GM19455 (cell line): ENCODE results near the gene DCLRE1B.

Source experiments
- ATAC-seq: cut with Tn5 transposase; IDR thresholded peaks from one replicate; pipeline ENCODE4 v1.9.1; 2021; ENCODE audit not compliant: unreplicated experiment

DCLRE1B gene

DNA sequence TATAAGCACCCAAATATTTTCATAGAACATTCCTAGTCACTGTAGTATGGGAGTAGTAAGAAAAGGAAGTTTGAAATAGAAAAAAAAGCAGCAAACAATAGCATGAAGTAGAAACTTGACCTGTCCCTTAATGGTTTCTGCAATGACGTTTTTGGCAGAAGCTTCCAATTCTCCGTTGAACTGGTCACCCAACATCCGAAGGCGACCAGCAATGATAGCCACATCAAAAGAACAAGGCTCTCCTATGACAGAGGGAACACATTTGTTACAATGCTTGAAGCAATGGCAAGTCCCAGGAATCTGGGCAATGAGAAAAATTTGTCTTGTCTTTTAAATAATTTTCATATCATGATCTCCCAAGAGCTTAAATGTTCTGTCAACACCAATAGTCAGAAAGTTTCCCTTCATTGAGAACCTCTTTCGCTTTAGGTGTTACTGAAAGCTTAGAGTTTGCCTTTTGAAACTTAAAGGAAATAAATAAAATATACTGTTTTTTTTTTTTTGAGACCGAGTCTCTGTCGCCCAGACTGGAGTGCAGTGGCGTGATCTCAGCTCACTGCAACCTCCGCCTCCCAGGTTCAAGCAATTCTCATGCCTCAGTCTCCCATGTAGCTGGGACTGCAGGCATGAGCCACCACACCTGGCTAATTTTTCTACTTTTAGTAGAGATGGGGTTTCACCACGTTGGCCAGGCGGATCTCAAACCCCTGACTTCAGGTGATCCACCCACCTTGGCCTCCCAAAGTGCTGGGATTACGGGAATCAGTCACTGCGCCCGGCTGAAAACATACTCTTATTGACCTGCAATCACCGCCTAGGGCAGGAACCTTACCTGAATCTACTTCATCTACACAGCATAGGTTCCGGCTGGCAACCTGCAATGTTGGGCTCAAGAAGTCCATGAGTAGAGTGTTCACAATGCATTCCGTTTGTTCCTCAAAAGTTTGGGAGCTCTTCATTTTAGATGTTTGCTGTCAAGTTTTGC is 18.4 kb upstream of the DCLRE1B start:
- no peak for ATAC-seq

DNA sequence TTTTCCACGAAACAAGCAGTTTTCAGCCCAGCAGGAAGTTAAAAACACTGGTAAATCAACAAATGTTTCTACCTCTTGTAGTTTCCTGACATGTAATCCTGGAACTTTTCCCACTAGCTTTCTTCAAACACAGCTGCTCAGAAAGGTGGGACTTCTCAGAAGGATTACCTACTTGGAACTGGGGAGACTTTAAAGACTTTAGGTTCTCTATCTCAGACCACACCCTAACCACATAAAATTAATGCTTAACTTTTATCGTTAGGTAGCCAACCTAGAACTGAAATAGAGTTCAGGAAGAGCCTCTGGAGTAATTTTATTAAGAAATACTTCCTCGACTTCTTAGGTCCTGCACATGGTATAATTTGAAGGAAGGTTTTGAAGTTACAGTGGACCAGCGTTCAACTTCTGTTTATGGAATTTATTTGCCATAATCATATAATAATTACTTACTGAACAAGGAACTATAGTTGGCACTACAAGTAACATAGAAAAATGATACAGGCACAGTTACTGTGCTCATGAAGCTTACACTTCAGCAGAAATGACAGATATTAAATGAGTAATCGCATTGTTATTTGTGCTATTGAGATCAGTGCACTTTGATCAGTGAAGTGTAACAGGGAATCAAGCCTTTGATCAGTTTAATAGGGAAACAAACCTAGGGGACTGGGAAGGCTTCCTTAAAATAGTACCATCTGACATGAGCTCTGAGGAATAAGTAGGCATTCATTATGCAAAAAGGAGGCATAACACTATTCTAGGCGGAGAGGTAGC is 17.5 kb upstream of the DCLRE1B start, which contains the start of gene BCL2L15:
TSS of gene BCL2L15 (minus strand) at position 180 of the 774 bp plus-strand sequence. CDS start 206 bp downstream, outside the sequence.
- ATAC-seq, result no peak

DNA sequence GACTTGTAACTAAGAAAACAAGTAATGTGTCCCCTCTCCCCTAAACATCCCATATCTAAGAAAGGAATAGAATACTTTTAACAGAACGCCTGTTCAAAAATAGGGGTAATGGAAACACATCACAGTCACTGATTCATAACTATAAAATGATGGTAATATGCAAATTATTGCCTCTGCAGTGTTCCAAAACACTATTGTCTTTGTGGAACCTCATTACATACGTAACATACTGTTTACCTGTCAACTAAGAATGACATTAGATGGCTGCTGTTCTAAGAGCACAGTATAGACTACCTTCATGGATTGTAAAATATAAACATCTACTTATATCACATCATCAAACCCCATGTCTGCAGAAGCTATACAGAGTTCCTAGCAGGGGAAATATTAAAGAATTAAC is 14.3 kb upstream of the DCLRE1B start:
- no peak for ATAC-seq

DNA sequence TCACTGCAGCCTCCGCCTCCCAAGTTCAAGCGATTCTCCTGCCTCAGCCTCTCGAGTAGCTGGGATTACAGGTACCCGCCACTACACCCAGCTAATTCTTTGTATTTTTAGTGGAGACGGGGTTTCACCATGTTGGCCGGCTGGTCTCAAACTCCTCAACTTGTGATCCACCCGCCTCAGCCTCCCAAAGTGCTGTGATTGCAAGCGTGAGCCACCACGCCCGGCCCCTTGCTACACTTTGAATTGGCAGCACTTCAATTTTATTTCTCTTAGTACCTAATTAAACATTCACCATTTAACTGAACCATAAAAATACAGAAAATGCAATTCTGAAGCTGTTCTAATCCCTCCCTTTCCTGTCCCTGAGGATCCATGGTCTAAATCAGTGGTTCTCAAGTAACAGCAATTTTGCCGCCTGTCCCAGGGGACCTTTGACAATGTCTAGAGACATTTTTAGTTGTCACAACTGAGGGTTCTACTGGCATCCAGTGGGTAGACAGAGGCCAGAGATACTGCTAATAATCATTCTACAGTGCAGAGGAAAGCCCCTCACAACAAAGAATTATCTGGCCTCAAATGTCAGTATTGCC is 13.4 kb upstream of the DCLRE1B start:
- no peak for ATAC-seq

DNA sequence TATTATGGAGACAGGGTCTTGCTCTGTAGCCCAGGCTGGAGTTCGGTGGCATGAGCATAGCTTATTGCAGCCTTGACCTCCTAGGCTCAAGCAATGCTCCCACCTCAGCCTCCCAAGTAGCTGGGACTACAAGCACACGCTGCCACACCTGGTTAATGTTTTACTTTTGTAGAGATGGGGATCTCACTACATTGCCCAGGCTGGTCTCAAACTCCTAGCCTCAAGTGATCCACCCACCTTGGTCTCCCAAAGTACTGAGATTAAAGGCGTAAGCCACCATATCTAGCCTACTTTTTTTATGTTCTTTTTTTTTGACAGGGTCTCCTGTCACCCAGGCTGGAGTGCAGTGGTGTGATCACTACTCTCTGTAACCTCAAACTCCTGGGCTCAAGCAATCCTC is 11.9 kb upstream of the DCLRE1B start:
- ATAC-seq, result no peak

DNA sequence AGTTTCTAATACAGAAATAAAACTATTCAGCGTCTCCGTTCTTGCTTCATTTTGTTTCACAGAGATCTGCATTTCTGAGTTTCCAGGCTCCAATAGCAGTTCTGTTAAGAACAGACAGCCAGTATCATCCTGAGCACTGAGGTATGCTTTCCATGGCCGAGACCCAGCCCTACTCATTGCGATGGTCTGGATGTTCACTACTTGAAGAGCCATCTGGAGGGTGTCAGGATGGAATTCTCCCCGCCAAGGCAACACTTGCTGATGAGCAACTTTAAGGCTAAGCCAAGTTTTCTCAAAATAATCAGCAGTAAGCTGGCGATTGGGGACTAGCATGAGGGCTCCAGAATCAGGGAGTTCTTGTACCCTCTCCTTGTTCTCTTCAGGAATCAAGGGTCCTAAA is 10.0 kb upstream of the DCLRE1B start:
- no peak for ATAC-seq

DNA sequence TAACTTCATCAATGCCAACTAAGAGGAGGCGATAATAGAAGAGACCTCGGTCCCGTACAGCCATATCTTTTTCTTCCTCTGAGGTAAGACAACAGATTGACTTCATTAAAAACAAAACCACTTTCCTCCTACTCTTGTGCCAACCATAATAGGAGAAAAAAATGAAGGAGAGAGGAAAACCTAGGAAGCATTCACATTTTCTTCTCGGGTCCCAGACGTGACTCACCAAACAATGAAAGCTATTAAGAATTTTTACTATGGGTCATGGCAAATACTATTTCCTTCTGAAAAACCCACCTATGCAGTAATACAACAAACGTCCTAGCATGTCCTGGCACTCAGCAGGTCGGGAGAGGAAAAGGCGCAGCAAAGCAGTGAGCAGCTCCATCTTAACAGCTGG is 9.2 kb upstream of the DCLRE1B start:
- no peak for ATAC-seq

DNA sequence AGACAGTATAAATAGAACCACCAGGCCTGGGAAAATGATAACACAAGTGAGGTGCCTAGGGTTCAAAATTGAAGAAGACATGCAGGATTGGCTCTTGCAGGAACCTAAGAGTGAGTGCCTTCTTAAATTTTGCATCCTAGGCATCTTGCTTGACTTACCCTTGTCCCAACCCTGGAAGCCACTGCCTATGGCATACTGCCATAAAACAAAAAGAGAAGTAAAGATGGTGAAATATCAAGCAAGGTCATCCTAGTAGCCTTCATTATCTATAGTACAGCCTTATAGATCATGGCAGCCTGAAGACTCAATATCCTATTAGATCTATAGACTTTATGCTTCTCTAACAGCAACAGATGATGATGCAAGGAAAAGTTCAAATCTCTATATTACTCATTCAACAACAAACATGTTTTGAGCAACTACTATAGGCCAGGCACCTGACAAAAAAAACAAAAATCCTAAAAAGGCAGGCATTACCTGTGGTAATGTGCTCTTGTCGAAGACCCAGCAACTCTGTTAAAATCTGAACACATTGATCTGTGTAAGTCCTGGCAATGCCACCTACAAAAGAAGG is 6.8 kb upstream of the DCLRE1B start:
- ATAC-seq, result no peak

DNA sequence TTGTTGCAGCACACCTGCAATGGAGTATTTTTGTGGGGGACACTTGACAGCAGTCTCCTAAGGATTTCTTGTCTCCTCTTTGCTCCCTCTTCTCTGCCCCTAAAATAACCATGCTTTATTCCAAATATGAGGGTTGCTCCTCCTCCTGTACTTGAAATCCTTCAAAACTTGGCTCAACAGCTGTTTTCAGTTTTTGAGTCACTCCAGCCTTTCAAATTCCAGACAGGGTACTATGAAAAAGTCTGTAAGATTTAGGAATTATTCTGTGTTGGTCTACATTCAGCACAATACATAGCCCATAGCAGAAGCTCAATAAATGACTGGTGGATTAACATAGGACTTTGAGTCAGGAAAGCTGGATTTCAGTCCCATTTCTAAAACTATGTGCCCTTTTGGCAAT is 6.0 kb upstream of the DCLRE1B start:
- no peak for ATAC-seq

DNA sequence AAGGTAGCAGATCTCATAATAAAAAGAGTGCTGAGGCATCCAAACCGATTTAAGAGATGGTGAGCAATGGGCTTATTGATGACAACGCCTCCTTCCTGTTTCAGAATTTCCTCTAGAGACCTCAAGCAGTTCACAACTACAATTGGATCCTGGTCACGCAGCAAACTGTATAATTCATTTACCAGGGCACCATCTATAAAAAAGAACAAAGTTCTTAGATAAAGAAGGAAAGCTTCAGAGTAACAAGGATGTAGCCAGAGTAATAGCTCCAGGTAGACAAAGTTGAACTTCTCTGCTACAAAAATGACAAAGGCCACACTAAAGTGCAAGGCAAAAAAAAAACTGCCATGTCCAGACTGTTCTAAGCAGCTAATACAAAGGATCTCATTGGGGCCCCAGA is 3.9 kb upstream of the DCLRE1B start:
- no peak for ATAC-seq

DNA sequence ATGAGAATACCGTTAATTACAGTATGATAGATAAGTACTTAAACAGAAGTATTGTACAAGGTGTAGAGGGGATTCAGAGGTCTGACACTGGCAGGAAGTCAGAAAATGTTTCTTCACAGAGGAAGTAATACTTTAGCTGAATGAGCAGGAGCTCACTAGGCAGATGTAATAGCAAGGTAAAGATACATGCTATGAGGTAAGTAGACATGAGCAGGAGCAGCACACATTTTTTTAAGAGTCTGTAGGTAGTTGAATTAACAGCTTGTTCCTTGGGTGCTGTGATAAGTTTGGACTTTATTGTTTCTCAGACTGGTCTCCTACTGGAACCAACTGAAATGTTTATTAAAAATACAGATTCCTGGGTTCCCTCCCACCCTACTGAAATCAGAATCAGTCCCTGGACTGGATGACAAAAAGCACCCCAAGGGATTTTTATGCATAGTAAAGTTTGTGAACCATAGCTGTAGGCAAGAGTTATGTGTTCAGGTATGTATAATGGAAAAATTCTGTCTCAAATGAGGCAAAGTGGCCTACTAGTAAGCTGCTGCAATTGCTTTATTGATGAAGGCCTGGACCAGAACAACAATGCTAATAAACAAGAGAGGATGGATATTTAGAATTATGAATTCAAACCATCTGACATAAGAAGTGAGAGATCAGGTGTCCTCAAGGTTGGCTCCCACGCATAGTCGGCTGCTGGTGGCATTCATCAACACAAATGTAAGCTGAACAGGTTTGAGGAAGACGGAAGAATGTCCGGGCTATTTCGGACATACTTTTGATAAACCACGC is 1.4 kb upstream of the DCLRE1B start:
- ATAC-seq, result no peak

DNA sequence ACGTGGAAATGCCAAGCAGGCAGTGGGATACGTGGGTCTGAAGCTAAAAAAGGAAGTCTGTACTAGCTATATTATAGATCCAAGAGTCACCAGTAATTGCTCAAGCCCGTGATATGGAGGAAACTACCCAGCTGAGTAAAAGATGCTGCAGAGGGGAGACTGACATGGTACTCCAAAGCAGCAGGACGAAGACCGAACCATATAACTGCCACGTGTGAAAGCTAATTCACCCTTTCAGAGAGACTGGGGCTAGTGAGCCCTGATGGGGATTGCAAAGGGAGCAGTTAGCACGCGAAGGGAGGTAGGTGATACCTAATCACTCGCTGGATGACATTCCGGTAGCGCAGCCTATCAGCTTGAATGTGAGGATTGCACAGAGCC is 843 bp upstream of the DCLRE1B start:
- ATAC-seq, result peak; percentile 35

DNA sequence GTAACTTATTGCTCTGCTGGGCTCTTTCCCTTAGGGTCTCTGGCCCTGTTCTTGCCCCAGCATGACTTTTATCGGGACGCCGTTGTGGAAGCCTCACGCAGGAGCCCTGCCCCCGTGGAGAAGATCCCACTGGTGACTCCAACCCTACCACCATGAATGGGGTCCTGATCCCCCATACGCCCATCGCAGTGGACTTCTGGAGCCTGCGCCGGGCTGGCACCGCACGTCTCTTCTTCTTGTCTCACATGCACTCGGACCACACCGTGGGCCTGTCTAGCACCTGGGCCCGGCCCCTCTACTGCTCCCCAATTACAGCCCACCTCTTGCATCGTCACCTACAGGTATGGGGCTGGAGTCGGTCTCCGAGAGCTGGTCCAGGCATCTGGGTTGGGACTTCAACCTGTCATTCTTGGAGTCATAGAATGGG is 322 bp downstream of the DCLRE1B start:
- peak; percentile 7 for ATAC-seq

DNA sequence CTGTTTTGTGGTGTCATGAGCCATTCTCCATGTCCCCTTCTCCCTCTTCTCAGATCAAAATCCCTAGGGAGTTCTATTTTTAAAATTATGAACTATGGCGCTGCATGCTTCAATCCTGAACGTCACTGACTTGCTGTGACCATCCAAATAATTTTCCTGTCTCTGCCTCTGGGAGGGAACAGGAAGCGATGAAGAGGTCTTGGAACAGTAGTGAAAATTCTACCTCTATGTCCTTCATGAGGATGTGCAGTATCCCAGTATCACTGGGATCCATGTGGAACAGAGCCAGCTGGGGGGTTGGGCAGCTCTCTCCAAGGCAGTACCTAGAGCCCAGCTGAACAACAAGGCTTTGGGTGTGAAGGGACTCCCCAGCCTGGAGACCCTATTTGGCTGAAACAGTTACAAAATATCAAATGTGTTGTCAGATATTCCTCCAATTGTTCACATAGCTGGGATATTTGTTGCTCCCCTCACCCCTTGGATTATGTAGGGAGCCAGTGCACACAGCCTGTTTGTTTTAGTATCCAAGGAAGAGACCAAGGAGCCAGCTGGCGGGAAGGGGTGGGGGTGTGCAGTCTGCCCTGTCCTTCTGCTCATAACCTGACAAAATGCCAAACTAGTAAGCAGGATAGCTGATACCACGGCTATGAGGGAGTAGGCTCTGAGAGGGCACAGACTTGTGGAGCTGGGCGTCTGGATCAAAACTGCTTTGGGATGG is 7.6 kb downstream of the DCLRE1B start:
- no peak for ATAC-seq

DNA sequence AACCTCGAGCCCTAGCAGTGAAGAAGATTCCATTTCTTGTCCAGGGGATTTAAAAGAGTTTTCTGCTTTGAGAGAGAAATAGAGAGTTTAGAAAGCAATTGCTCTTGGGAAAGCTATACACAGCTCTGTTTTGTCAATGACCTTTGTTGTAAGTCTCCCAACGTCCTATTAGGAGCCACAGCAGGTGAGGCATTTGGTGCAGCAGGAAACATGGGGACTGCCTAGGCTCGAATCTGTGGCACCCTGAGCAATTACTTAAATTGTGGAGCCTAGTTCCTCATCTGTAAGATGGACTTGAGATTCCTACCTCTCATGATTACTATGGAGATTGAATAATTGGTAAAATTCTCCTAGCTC is 8.2 kb downstream of the DCLRE1B start:
- ATAC-seq, result no peak

DNA sequence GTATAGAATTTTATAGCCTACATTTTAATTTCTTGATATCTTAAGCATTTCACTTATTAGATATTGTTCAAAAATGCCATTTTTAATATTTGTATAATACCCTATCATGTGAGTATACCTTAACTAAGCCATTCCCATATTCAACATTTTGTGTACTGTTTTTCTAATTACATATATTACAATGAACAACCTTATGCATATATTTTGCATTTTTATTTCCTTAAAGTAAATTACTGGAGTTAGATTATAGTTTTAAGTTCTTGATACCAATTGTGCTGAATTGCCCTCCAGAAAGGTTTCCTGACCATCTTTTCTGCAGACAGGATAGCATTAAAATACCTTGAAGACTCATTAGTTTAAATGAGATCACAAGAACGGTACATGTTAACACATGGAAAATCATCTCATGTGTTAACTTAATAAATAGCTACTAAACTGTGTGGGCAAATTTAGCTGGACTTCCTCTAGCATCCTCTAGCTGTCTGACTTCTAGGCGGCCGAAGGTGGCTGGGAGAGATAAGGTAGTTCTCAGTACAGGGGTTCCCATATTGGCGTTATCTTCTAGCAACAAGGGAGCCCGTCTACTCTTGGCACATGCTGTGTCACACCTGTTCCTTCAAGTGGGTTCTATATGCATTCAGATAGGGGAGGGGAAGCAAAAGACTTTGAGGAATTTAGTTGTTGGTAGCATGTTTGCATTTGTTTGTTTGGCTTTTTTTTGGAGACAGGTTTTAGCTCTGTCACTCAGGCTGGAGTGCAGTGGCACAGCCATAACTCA is 8.9 kb downstream of the DCLRE1B start:
- ATAC-seq, result no peak

DNA sequence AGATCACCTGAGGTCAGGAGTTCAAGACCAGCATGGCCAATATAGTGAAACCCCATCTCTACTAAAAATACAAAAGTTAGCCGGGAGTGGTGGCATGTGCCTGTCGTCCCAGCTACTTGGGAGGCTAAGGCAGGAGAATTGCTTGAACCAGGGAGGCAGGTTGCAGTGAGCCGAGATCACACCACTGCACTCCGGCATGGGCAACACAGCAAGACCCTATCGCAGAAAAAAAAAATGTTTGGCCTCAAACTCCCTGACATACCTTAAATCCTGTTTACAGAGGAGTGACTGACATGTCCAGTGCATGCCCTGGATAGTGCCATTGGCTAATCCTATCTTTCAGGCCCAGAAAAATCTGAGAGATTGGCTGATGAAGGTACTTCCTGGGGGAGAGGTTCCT is 11.8 kb downstream of the DCLRE1B start:
- ATAC-seq, result no peak

DNA sequence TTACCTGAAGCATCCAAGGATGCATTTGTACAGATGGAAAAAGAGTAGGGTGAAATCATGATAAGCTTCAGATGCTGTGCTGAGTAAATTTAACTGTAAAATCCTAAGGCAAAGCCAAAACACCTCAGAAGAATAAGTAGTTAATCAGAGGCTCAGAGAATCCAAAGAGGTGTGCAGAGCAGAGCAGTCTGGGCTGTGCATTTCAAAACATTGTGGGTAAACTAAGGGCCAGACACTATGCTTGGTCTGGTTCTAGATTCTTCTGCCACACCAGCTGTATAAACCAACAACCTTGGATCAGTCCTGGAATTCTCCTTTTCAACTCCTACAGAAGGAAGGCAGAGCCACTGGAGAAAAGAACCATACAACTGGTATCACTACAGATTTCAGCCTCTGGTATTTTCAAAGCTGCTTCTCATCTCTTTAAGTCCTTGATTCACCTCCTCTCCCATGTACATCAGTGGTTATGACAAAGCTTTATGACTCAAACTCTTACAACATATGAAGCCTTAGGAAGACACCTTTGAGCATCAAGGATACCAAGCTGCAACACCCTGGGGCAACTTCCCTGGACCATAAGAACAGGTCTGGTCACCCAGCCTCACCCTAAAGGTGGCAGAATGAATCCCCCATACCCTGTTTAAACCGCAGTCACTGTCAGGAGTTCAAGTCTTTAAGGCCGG is 12.4 kb downstream of the DCLRE1B start:
- ATAC-seq, result no peak

DNA sequence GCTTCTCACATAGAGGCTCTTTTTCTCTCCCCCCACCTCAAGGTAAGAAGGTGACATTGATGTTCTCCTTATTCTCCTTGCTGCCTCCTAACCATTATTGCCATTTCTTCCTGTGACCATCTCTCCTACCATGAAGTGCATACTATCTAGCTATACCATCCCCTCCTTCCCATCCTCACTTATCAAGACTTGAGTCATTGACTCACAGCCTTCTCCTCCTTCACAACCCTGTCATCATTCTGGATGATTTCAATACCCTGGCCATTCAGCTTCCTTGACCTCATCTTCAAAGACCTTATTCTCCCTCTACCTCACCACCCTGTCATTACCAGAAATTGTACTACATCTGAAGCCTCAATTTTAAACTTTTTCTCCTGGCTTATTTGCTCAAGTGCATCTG is 13.1 kb downstream of the DCLRE1B start:
- no peak for ATAC-seq
